GM23338 (cell line): ENCODE results near the gene TMPRSS9.
A peak's percentile ranks its signal among the peaks of the same experiment; 100 is the strongest.

Experiments used
- CREB1 ChIP-seq: fragments of 250-450 bp; sonication (Bioruptor Pico); IDR thresholded peaks from 2 replicates; pipeline ENCODE4 v1.5.0; 2020; ENCODE audit warnings: low read depth, mild to moderate bottlenecking, moderate library complexity
- EZH2 ChIP-seq: fragments of 200-600 bp; sonication (generic); IDR thresholded peaks from one replicate; pipeline ENCODE4 v1.8.0; 2017; ENCODE audit warnings: antibody characterized with exemption, mild to moderate bottlenecking, low read depth; ENCODE audit not compliant: unreplicated experiment
- EZH2phosphoT487 ChIP-seq: fragments of 200-600 bp; sonication (generic); IDR thresholded peaks from one replicate; pipeline ENCODE4 v1.8.1; 2018; ENCODE audit warnings: antibody characterized with exemption; ENCODE audit not compliant: unreplicated experiment
- JUNB ChIP-seq: IDR thresholded peaks from one replicate; pipeline ENCODE4 v1.6.1; 2016; ENCODE audit warnings: antibody characterized with exemption; ENCODE audit not compliant: unreplicated experiment
- NANOG ChIP-seq: IDR thresholded peaks from 2 replicates; pipeline ENCODE4 v1.6.1; 2016; ENCODE audit warnings: antibody characterized with exemption, borderline replicate concordance
- POLR2AphosphoS5 ChIP-seq: IDR thresholded peaks from 2 replicates; pipeline ENCODE4 v1.6.1; 2016; ENCODE audit warnings: antibody characterized with exemption, low read depth
- STAT1 ChIP-seq: IDR thresholded peaks from one replicate; pipeline ENCODE4 v1.6.1; 2016; ENCODE audit warnings: antibody characterized with exemption; ENCODE audit not compliant: unreplicated experiment
- ZNF114 ChIP-seq: fragments of 250-450 bp; sonication (Bioruptor Pico); IDR thresholded peaks from 2 replicates; pipeline ENCODE4 v1.5.0; 2020; ENCODE audit warnings: mild to moderate bottlenecking, moderate library complexity
- ZNF331 ChIP-seq: fragments of 250-450 bp; sonication (Bioruptor Pico); IDR thresholded peaks from 2 replicates; pipeline ENCODE4 v1.5.0; 2020; ENCODE audit warnings: low read depth, mild to moderate bottlenecking, moderate library complexity
- TF ChIP-seq, protein P1 (sequence below), 2 experiments: fragments of 200-600 bp in 1 of 2; sonication (generic) in 1 of 2; conservative IDR thresholded peaks; 2 replicates each; pipeline versions ENCODE4 v1.5.1 to v1.6.1; 2016 to 2017; ENCODE audit warnings: antibody characterized with exemption in 2 of 2, low read depth in 2 of 2, mild to moderate bottlenecking in 2 of 2, moderate library complexity in 1 of 2
- TF ChIP-seq, protein P2 (sequence below): IDR thresholded peaks from one replicate; pipeline ENCODE4 v1.6.1; 2018; ENCODE audit warnings: antibody characterized with exemption; ENCODE audit not compliant: unreplicated experiment

DNA sequence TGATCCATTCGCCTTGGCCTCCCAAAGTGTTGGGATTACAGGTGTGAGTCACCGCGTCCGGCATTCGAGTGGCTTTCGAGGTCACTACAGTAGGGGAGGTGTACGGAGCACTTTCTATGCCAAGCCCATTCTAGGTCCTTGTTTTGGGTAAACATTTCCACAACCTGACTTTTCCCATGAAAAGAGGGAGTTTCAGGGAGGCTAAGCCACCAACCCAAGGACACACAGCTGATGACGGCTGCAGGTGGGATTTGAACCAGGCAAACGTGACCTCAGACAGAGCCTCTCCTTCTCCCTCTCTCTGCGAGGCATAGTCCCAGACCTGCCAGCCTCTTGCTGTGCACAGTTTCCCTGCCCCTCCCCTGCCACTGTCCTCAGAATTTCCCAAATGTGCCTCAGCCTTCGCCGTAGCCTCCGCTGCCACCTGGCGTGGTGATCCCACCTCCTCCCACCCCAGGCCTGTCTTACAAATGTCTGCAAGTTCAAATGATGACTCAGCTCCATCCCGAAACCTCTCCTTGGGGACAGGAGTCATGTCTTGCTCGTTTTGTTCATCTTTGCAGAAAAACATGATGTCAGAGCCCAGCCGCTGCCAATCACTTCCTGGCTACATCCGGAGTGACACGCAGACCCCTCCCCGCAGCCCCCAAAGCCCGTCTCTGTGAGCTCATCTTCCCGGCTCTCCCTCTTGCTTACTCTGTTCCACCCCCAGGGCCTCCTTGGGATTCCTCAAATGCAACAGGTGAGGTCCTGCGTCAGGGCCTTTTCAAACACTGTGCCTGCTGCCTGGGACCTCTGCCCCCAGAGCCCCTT is 109.2 kb downstream of the TMPRSS9 start:
- TF ChIP-seq, protein P1, sequence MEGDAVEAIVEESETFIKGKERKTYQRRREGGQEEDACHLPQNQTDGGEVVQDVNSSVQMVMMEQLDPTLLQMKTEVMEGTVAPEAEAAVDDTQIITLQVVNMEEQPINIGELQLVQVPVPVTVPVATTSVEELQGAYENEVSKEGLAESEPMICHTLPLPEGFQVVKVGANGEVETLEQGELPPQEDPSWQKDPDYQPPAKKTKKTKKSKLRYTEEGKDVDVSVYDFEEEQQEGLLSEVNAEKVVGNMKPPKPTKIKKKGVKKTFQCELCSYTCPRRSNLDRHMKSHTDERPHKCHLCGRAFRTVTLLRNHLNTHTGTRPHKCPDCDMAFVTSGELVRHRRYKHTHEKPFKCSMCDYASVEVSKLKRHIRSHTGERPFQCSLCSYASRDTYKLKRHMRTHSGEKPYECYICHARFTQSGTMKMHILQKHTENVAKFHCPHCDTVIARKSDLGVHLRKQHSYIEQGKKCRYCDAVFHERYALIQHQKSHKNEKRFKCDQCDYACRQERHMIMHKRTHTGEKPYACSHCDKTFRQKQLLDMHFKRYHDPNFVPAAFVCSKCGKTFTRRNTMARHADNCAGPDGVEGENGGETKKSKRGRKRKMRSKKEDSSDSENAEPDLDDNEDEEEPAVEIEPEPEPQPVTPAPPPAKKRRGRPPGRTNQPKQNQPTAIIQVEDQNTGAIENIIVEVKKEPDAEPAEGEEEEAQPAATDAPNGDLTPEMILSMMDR (conservative IDR thresholded peaks at IDR 0.05; ENCODE audit: low read depth in 2 of 2) = 0 out of 4 replicates have a peak, but pooled peaks of 1 of the 2 experiments have one; percentile 10
- no peak for TF ChIP-seq STAT1
- no peak for TF ChIP-seq CREB1 (CRISPR knock-in tag)
- no peak for TF ChIP-seq EZH2
- no peak for TF ChIP-seq POLR2AphosphoS5
- TF ChIP-seq, protein P2, sequence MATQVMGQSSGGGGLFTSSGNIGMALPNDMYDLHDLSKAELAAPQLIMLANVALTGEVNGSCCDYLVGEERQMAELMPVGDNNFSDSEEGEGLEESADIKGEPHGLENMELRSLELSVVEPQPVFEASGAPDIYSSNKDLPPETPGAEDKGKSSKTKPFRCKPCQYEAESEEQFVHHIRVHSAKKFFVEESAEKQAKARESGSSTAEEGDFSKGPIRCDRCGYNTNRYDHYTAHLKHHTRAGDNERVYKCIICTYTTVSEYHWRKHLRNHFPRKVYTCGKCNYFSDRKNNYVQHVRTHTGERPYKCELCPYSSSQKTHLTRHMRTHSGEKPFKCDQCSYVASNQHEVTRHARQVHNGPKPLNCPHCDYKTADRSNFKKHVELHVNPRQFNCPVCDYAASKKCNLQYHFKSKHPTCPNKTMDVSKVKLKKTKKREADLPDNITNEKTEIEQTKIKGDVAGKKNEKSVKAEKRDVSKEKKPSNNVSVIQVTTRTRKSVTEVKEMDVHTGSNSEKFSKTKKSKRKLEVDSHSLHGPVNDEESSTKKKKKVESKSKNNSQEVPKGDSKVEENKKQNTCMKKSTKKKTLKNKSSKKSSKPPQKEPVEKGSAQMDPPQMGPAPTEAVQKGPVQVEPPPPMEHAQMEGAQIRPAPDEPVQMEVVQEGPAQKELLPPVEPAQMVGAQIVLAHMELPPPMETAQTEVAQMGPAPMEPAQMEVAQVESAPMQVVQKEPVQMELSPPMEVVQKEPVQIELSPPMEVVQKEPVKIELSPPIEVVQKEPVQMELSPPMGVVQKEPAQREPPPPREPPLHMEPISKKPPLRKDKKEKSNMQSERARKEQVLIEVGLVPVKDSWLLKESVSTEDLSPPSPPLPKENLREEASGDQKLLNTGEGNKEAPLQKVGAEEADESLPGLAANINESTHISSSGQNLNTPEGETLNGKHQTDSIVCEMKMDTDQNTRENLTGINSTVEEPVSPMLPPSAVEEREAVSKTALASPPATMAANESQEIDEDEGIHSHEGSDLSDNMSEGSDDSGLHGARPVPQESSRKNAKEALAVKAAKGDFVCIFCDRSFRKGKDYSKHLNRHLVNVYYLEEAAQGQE = no peak
- TF ChIP-seq EZH2phosphoT487 = no peak
- TF ChIP-seq ZNF331 (CRISPR knock-in tag) = no peak
- no peak for TF ChIP-seq NANOG
- no peak for TF ChIP-seq ZNF114 (CRISPR knock-in tag)
- no peak for TF ChIP-seq JUNB
